T1000 (cell line): ENCODE measurements around the gene GALNT12.

Experiments
- DNase-seq: peaks from one replicate; lab custom pipeline; 2025; ENCODE audit warnings: mixed read lengths; lab: John Stamatoyannopoulos, UW

Gene GALNT12

DNA sequence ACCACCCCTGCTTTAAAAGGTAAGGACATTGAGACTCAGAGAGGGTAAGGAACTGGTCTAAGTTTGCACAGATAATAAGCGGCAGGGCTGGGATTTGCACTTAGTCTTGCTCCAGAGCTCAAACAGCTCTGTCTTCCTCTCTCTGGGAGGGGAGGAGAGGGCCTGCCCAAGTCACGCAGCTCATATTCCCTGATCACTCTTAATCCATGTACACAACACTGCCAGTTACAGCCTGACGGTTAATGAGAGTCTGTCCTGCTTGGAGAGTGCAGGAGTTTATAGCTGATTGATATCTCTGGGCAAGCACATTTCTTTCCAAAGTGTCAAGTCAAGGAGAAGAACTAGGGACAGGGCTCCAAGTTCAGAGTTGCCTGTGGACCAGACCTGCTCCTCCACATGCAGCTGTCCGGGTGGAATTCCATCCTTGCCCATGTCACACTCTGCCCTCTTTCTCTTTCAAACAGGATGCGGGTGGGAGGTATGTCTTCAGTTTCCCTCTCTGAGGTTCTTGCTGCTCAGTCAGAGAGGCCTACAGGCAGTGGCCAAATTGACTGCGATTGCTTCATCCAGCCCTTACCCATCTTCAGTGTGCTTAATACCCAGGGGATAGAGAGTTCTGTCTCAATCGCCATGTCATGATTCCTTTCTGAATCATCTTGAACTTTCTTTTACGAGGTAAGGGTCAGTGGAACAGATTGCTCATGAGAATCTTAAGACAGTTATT is 54.5 kb downstream of the GALNT12 start:
- peak; percentile 65 for DNase-seq

DNA sequence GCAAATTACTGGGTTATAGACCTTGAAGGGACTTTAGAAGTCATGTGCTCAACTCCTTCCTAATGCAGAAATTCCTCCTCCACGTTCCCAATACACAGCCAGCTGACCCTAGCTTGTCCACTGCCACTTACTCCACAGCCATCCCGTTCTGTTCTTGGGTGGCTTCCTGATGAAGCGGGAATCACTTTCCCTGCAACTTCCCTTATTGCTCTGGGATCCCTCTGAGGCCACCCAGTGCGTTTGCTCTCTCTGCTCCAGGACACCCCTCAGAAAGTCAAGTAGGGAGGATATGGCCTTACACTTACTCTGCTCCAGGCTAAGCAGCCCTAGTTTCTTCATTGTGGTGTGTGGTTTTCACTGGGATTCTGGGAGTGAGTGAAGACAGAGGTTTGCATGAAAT is 55.5 kb downstream of the GALNT12 start:
- DNase-seq = no peak

GRCh38 chr9:98864281-98865174 is 57.1 kb downstream of the GALNT12 start:
- no peak for DNase-seq

GRCh38 chr9:98865284-98865875 is 57.9 kb downstream of the GALNT12 start:
- no peak for DNase-seq

DNA sequence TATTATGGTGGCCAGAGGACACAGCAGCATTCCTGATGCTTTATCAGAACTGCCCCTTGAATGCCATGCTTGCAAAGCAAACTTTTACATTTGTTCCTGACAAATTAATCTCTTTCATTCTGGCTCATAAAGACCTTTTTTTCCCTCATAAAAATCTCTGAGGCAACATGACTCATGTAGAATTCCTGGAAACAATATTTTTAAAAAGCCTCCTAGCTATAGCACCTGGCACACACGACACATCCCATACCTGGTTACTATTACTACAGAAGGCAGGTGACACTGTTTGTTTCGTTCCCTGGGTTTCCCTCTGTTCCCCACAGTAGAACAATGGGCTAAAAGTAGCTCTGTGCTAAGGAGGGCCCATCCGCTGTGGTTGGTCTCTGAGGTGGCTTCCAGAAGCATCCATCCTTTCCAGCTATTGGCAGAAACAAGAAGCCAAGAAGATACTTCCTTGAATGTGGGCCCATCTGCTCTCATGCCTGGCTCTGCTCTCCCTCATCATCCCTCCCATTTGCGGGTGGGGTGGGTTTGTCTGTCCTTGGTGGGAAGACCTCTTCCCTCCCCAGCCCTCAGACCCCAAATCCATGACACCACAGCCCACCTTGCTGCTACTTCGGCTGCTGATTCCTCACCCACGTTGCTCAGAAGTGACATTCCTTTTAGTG is 59.1 kb downstream of the GALNT12 start:
- no peak for DNase-seq

DNA sequence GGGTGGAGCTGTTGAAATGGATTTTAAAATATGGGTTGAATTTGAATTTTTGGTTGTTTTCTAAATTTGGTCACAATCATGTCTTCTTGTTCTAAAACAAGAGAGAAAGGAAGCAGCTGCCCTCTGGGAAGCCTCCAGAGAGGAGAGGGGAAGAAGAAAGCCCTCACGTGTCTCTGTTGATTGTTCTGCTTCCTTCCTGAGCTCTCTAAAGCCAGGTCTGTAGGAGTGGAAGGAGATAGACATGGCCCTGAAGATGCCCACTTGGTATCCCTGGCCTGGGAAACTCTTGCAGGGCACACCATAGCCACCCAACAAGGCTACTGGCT is 59.6 kb downstream of the GALNT12 start:
- no peak for DNase-seq

GRCh38 chr9:98867429-98868168 is 60.1 kb downstream of the GALNT12 start:
- peak; percentile 14 for DNase-seq

DNA sequence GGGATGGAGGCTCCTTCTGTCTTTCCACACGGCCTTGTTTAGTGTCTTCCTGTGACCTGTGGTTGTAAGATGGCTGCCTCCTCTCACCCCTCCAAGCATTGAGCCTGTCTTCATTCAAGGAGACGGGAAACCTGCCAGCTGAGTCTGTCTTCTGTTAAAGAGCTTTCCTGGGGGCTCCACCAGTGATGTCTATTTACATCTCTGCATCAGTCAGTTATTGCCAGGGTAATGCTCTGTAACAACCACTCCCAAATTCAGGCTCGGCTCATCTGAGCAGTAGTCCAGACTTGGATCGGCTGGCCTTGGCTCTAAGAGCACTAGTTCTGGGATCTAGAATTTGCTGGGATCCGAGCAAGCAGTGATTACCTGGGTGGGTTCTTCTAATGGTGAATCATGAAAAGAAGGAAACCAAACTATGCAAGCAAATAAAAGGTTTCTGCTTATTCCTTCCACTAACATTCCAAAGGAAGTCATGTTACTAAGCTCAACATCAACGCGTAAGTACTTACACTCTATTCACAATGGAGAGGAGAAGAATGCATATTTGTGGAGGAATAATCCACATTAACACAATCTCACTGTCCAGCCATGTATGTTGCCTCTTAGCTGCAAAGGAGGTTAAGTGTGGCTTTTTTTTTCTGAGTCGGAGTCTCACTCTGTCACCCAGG is 61.7 kb downstream of the GALNT12 start:
- no peak for DNase-seq

GRCh38 chr9:98869866-98870265 is 62.4 kb downstream of the GALNT12 start:
- DNase-seq = no peak

GRCh38 chr9:98870782-98871557 is 63.5 kb downstream of the GALNT12 start:
- no peak for DNase-seq

DNA sequence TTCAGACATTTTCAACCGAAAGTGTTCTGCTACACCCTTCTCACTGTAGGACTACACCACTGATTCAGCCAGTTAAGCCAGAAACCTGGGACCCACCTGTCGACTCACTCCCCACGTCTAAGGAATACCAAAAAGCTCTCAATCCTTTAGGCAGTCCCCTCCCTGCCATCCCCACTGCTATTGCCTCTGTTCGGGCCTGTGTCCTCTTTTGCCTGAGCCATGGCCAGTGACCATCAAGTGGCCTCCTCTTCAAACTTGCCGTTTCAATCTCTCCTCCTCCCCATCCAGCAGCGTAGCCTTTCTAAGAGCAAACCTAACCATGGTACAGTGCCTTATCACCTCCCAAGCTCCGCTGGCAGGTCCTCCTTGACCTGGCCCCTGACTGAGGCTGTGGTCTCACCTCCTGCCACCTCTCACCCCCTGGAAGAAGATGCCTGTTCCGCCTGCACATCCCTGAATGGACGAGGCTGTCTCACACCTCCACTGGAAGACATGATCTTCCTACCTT is 64.1 kb downstream of the GALNT12 start:
- DNase-seq = no peak

DNA sequence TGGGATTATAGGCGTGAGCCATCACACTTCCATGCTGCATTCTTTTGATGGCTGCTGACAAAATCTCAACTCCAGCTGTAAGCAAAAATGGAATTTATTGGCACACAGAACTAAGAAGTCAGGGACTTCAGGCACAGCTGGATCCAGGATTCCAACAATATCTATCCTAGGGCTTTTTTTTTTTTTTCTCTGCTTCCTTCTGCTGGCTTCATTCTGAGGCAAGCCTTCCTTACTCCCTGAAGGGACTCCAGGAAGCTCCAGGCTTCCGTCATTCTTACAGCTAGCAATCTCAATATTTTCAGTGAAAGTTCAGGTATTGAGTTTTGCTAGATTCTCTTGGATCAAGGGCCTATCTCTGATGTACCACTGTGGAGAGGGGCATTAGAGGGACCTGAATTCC is 66.1 kb downstream of the GALNT12 start:
- DNase-seq = no peak

DNA sequence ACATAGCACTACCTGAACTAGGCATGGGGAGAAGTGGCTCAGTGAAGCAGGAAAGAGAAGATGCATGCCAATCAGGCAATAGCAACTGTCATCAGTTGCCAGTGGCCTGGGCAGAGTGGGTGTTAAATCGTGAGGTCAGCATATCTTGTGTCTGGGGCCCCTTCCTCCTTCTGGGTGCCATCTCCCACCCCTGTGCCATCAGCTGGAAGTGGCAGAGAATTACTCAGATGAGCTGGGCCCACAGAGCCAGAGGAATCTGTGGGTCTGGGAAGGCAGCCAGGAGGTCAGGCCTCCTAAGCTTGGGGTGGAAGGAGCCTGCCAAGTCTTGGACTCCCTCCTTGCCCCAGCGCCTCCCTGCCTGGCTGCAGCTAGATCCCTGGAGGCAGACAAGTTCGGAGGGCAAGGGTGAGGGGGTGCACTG is 66.5 kb downstream of the GALNT12 start:
- DNase-seq = peak; percentile 24

DNA sequence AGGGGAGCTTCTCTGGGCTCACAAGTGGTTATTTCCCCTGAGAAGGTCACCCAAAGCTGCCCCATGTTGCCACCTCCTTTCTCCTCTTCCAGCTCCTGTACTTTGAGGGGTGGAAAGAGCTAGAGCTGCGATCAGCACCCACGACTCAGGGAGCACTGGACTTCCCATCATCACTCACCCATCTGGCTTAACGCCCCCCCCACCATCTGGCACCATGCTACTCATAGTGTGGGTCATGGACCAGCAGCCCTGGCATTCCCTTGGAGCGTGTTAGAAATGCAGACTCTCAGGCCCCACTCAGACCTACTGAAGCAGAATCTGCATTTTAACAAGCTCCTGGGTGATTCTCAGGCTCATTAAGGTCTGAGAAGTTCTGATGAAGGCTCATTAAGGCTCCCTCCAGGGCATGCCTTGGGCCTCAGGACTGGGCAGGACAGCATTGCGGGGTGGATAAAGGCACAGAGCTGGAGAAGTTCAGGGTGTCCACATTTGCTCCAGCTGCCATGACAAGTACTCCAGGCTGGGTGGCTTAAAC is 67.3 kb downstream of the GALNT12 start:
- DNase-seq = no peak

- no peak for DNase-seq
These were observed 68.1 kb downstream of the GALNT12 start for GRCh38 chr9:98875536-98875935.

GRCh38 chr9:98877311-98877710 is 69.8 kb downstream of the GALNT12 start:
- DNase-seq = no peak

DNA sequence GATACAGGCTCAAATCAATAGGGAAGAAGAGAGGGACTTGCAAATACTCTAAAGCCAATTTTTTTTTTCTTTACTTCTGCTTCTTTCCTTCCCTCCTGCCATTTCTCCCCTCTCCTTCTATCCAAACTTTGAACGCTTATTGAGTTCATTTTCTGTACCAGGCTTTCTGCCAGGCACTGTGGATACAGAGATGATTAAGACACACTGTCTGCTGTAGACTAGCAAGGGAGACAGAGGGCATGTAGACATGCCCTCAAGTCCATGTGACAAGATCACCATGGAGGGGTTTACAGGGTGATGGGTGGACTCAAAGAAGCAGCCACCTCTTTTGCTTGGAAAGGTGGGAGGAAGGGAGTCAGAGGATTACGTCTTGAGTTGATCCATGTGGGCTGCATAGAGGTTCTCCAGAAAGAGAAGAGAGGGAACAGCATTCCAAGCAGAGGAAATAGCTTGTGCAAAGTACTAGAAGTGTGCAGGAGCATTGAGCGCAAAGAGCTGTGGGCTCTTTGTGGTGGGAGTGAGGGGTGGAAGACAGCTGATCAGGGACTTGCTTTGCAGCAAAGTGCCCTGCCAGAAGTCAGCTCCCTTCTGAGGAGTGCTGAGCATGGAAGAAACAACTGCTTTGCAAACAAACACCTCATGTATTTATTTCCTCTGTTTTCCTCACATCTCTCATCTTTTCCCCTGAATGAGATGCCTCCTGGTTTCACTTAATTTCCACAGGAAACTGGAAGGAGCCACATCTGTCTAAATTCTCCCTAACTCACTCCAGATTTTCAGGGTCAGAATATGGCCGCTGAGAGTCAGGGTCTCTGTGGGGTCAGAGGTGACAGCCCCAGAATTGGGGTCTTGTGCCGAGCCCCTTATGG is 71.9 kb downstream of the GALNT12 start:
- DNase-seq = no peak

DNA sequence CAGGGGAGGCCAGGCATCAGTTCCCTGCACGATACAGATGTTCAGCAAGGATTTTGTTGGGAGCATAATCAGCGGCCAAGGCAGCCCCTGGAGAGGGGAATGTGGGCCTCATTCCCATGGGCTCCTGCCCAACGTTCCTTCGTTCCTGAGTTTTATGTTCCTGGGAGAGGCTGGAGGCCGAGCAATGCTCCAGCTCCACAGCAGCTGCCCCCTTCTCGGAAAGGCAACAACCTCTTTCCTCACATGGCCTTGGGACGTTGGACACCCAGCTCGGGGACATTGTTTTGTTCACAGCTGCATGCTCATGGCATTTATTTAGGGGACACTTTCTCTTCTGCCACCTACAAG is 72.5 kb downstream of the GALNT12 start:
- no peak for DNase-seq
